Left colon (tissue), 2 donors: ENCODE results near the gene CPPED1. TPM values are rescaled to one million over a fixed set of nuclear protein-coding genes. Genes with fewer than 3 reads are reported as not detected.

Experiments used
- ATAC-seq: fragments of 200-7000 bp; cut with Tn5 transposase; one replicate; pipeline ENCODE4 v1.9.1; 2020; ENCODE audit warnings: mild to moderate bottlenecking, moderate library complexity
- DNase-seq, 2 donors: peaks; one replicate each; pipeline ENCODE4 v3.0.0-alpha.2; 2020
- intact Hi-C, 2 donors: fragments of 100-400 bp; cut with DNase I in 1 of 2; cut with micrococcal nuclease in 1 of 2; formaldehyde crosslinking; loops; one replicate each; pipeline versions ENCODE4 v1.11.2 to v1.14.0; 2022; cut with DNase I, micrococcal nuclease
- total RNA-seq, 2 donors: library from RNA; stranded (reverse); fragmentation: NEBNext Ultra II Directional; extraction: Animal tissue kit (Norgen Biotek cat#: 25700); gene quantifications; one replicate each; pipeline ENCODE4 v1.2.1, GENCODE V29; 2021
- donor health status: DM: no; HTN: no; CAD: no.
- donor health status: DM: yes; HTN: yes; CAD: no.

Gene CPPED1
- total RNA-seq, 2 donors from 2014 or later = 22.0 to 24.0 TPM

GRCh38 chr16:12629271-12629670, 174.4 kb downstream of the CPPED1 start:
- intact Hi-C loops = no loop called here
- ATAC-seq (no peak), DNase-seq (no peak)

- ATAC-seq = no peak
- no peak for DNase-seq
- intact Hi-C loops = no loop called here
Measured at GRCh38 chr16:12628536-12628935, 175.2 kb downstream of the CPPED1 start.

- DNase-seq = no peak
- intact Hi-C loops = no loop called here
- ATAC-seq = no peak
Measured at GRCh38 chr16:12627394-12627793, 176.3 kb downstream of the CPPED1 start.

DNA sequence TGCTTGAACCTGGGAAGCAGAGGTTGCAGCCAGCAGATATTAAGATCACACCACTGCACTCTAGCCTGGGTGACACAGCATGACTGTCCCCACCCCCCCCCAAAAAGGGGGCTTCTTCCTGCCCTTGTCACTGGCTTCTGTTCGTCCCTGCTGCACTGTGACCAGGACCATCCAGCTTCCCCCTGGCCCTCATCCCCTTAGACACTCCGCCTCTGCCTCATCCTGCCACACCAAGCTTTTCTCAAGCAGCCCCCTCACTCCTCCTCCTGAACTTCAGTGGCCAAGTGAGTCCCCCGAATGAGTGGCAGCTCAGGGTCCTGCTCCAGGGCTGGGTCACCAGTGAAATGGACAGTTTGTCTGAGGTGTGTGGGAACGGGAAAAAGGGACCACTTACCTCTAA, 177.3 kb downstream of the CPPED1 start:
- intact Hi-C loops = no loop called here
- DNase-seq (no peak), ATAC-seq (no peak)

- ATAC-seq (no peak), DNase-seq (no peak)
- intact Hi-C loops = no loop called here
Measured at GRCh38 chr16:12625716-12626115, 178.0 kb downstream of the CPPED1 start.

GRCh38 chr16:12625068-12625467, 178.6 kb downstream of the CPPED1 start:
- intact Hi-C loops = no loop called here
- no peak for DNase-seq
- ATAC-seq = no peak

GRCh38 chr16:12620150-12620549, 183.5 kb downstream of the CPPED1 start:
- intact Hi-C loops = no loop called here
- ATAC-seq = no peak

GRCh38 chr16:12618515-12618914, 185.2 kb downstream of the CPPED1 start:
- intact Hi-C loops = no loop called here
- ATAC-seq (no peak), DNase-seq (no peak)

More at GRCh38 chr16:12620150-12620549, 183.5 kb downstream of the CPPED1 start:
- no peak for DNase-seq

DNA sequence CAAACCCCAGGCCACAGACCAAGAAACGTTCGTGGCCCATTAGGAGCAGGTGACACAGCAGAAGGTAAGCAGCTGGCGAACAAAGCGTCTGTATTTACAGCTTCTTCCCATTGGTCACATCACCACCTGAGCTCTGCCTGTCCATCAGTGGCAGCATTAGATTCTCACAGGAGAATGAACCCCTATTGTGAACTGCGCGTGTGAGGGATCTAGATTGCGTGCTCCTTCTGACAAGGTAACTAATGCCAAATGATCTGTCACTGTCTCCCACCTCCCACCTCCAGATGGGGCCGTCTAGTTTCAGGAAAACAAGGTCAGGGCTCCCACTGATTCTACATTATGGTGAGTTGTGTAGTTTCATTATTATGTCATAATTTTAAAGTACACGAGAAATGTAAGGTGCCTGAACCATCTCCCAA, 186.3 kb downstream of the CPPED1 start:
- no peak for DNase-seq
- ATAC-seq = no peak

GRCh38 chr16:12614662-12615278, 188.9 kb downstream of the CPPED1 start:
- no peak for ATAC-seq
- intact Hi-C loops = no loop called here
- DNase-seq = no peak

More for the DNA sequence above, 186.3 kb downstream of the CPPED1 start:
- intact Hi-C loops = no loop called here

GRCh38 chr16:12613992-12614661, 189.6 kb downstream of the CPPED1 start:
- intact Hi-C loops = no loop called here
- DNase-seq = no peak

GRCh38 chr16:12613131-12613991, 190.3 kb downstream of the CPPED1 start:
- DNase-seq (no peak), ATAC-seq (peak; percentile 94)
- intact Hi-C loops = no loop called here

More at GRCh38 chr16:12613992-12614661, 189.6 kb downstream of the CPPED1 start:
- ATAC-seq = no peak

GRCh38 chr16:12612598-12613101, 191.0 kb downstream of the CPPED1 start:
- ATAC-seq (peak; percentile 80), DNase-seq (no peak)
- intact Hi-C loops = no loop called here

DNA sequence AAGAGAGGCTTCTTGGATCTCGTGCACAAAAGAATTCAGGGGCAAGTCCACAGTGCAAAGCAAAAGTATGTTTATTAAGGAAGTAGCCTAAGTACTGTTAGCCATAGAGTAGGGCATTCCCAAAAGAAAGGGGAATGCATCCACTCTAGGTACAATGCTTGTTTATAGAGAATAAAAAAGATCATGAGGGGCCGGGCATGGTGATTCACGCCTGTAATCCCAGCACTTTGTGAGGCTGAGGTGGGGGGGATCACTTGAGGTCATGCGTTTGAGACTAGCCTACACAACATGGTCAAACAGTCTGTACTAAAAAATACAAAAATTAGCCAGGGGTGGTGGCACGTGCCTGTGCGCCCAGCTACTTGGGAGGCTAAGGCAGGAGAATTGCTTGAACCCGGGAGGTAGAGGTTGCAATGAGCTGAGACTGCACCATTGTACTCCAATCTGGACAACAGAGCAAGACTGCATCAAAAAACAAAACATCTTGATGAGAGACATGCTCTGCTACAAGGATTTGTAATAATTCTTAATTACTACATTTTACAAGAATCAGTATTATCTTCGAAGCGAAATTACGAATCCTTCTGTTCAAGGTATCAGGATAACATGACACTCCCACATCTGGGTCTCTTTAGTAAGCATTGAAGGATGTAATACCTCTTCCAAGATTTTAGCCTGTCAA, 191.6 kb downstream of the CPPED1 start:
- intact Hi-C loops = no loop called here
- ATAC-seq (no peak), DNase-seq (no peak)

DNA sequence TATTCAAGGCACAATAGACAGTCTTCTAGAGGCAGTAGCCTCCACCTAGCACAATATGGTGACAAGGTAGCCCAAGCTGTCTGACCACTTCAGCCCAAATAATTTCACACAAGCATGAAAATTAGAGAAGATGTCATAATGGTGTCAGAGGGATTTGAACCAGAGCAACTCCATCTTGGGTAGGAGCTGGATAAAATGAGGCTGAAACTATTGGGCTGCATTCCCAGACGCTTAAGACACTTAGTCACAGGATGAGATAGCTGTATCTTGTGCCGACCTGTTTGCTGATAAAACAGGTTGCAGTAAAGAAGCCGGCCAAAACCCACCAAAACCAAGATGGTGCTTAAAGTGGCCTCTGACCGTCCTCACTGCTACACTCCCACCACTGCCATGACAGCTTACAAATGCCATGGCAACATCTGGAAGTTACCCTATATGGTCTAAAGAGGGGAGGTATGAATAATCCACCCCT, 192.6 kb downstream of the CPPED1 start:
- intact Hi-C loops = no loop called here
- DNase-seq = no peak
- ATAC-seq = no peak

DNA sequence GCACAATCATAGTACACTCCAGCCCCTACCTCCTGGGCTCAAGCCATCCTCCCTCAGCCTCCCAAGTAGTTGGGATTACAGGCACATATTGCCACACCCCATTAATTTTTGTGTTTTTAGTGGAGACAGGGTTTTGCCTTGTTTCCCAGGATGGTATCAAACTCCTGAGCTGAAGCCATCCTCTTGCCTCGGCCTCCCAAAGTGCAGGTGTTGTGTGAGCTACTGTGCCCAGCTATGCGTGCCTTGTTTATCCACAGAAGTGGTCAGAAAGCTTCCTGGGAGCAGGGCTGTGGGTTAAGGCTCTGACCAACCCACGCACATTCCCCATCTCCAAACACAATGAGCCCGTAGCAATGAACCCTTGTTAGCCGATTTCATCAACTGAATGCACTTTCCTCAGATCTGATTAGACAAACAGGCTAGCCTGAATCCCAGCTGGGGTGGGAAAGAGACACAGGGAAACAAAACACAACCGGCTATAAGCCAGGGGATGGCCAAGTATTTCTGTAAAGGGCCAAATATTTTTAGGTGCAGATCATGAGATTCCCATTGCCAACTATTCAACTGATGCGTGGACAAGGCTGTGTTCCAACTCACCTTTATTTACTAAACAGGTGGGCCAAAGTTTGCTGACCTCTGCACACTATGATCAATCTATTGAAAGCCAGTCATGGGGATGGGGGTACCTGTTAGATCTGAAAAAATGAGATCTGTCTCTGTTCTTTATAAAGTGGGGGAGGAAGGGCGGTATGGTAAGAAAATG, 193.6 kb downstream of the CPPED1 start:
- ATAC-seq = no peak
- no peak for DNase-seq
- intact Hi-C loops = no loop called here
